Stromal cell of bone marrow (primary cell): ENCODE results near the gene EYA2.
"Not testable (repeated sequence)": the region's sequence is repeated elsewhere in the genome, so short reads cannot be mapped to it uniquely, and the experiment has no call there.

ENCODE experiments used
- DNase-seq: peaks from one replicate; pipeline ENCODE4 v3.0.0-alpha.2; 2012; ENCODE audit warnings: low read depth

Gene EYA2

DNA sequence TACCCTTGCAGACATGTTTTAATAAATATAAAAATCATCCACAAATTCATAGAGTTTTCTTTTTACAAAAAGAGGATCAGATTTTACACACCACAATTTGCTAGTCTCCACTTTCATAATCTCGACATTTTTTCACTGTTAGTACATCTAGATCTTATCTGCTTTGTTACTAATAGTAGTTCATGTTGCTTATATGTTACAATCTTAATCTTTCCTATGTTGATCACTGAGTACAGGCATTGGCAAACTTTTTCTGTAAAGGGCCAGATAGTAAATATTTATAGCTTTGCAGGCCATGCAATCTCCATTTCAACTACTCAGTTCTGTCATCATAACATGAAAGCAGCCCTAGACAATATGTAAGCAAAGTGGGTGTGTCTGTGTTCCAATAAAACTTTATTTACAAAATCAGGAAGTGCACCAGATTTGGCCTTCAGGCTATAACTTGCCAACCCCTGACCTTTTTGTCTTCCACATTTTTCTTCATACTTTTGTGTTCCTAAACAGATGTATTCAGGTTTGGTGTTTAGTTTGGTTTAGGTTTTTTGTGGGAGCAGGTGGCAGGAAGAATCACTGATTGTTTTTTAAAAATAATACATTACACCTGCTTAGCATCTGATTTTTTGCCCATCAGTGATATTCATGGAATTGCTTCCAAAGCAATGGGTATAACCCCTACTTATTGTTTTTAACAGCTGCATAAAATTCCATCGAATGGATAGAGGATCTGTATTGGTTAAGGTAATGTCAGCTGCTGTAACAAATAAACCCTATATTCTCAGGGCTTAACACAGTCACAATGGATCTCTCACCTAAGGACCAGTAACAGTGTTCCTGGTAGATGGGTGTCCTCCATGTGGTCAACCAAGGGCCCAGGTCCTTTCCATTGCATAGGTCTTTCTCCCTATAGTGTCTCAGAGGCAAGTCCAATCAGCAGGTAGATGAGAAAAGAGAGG, 61.2 kb downstream of the EYA2 start:
- no peak for DNase-seq

DNA sequence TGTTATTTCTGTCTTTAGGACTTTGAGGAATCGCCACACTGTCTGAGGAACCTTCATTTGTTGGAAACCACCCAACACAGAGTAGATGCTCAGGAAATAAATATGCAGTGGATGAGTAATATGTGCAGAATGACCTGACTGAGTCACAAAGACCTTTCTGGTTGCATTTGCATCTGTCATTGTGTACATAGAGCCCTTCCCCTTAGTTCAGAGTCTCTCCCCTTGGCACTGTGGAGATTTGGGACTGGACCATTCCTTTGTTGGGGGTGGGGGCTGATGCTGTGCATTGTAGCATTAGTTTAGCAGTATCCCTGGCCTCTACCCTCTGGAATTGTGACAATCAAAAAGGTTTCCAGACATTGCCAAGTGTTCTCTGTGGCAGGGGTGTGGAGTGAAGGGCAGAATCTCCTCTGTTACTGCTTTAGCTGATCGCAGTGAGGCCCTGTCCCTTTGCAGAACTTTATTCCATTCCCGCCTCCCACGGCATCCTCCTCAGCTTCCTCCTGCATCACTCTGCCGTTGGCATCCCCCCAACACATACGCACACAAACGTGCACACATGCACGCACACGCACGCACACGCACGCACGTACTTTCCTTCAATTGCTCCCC, 64.5 kb downstream of the EYA2 start:
- peak; percentile 95 for DNase-seq

DNA sequence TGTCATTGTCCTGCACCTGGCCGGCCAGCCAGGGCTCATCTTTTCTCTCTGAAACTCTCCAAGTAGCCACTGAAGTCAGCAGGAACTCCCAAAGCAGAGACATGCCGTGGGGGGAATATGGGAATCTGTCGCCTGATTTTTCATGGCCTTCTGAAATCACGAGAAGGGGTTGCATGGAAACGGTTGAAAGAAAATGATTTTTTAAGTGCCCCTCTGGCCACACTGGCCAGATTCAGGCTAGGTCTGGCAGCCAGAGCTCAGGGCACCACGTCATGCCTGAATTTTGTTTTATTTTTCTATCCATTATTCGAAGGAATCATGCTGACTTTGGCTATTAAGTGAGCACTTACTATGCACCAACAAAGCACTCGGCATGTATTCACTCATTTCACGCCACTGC, 65.2 kb downstream of the EYA2 start:
- no peak for DNase-seq

DNA sequence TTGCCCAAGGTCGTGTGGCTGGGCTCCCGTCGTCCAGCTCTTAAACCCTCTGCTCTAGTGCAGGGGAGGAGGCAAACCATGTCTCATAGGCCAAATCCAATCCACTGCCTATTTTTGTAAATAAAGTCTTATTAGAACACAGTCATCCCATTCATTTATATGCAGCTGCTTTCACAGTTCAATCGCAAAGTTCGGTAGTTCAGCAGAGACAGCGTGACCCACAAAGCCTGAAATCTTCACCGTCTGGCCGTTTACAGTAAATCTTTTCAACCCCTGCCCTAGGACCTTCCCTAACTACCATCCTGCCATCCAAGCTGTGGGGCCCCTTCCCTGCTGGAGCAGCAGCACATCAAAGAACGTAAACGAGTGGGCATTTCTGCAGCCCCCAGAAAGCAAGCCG, 65.9 kb downstream of the EYA2 start:
- no peak for DNase-seq

DNA sequence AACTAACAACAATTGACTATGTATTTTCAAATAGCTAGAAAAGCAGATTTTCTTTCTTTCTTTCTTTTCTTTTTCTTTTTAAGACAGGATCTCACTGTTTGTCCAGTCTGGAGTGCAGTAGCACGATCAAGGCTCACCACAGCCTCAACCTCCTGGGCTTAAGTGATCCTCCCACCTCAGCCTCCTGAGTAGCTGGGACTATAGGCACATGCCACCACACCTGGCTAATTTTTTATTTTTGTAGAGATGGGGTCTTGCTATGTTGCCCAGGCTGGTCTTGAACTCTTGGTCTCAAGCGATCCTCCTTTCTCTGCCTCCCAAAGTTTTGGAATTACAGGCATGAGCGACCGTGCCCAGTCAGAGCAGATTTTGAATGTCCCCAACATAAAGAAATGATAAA, 67.3 kb downstream of the EYA2 start:
- DNase-seq: not testable (repeated sequence)

DNA sequence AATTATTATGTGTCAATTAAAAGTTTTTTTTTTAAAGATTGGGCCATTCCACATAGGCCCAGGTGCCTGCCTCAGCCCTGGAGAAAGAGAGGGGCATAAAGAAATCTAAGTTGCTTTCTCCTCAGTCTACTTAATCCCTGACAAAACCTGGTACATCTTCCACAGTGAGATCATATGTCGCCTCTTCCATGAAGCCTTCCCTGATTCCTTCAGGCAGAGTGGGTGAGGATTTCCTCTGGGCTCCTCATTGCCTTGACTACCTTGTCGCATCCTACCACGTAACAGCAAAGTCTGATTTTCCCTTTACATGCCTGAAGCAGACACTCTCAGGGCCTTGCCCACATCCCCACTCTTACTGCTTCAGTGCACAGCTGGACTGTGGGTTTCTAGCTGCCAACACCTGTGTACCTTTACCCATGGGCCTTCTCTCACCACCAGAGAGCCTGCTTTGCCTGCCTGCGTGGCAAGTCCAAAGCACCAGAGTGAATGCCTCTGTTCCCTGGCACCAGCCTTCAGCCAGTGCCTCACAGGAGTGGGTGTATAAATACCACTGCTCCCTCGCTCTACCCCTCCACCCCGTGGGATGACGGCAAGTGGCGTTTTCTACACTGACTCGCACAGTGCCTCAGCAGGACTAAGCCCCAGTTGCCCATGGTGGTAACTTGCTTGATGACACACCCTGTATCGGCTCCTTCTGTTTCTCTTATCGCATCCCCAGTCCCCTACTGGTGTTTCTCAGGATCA, 68.0 kb downstream of the EYA2 start:
- DNase-seq: no peak

DNA sequence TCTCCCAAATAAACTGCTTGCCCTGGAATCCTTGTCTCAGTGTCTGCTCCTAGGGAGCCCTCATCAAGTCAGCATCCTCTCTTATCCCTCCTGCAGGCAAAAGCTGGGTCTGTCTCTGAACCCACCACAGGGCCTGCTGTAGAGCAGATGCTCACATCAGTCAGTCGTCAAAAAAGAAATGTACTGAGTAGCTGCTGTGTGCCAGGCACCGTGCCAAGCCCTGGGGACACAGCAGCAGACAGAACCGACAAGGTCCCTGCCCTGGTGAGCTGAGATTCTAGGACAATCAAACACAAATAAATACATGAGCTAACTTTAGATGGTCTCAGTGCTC, 68.5 kb downstream of the EYA2 start:
- DNase-seq: no peak

DNA sequence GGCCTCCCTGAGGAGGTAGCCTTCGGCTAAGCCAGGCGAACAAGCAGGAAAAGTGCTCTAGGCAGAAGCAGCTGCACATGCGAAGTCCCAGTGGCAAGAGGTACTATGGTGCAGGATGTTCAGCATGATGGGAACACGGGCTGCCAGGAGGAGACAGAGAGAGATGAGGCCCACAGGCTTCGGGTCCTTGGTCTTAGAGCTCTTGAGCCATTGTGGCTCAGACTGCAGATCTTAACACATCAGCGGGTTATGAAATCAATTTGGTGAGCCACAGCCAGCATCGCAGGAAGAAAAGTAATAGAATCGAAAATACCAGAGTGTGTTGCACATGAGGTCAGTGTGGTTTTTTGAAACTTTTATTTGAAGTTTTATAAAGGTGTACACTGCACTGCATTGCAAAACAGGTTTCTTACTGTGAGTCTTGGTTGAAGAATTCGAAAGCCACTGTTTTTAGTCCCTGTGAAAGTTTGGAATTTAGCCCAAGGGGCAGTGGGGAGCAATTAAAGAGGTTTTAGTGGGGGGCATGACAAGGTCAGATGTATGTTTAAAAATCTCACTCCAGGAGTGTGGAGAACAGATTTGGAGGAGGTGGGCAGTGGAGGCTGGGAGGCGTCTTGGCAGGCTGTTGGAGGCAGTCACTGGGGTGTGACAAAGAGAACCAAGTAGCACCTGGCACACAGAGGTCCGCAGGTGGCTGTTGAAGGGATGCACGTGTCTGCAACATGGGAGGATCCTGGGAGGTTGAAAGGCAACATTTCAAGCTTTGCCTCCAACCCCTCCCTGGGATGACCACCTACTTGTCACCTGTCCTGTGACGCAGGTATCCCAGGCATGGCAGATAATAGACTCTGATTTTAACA, 69.3 kb downstream of the EYA2 start:
- no peak for DNase-seq

DNA sequence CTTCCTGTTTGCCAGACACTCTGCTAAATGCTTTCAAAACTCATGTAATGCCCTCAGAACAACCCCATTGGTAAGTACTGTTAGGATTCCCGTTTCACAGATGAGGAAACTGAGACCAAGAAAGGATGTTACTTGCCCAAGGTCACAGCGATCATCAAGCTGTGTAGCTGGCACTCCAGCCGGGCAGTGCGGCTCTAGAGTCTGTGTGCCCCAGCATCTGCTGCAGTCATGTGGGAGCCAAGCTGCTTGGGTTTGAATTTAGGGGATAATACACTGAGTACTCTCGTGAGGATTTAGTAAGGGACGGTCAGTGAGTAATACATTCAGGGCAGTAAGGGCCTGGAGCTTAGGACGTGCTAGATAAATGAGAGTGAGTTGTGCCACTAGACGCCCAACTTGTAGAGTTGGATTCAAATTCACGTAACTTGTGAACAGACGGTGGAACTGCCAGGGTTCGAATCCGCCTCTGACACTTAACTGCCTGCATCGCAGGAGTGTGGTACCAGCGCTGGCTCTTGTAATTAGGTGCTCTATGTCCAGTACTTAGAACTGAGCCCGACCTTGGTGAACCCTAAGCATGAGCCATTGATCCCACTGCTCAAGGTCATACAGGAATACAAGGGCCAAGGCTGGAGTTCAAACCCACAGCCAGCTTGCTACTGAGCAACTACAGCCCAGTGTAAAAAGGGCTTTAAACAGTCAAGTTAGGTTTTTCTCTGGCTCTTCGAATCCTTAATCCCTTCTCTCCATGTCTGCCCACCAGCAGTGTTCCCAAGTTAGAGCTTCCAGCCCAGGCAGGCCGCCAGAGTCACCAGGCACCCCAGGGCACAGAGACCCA, 70.2 kb downstream of the EYA2 start:
- no peak for DNase-seq

DNA sequence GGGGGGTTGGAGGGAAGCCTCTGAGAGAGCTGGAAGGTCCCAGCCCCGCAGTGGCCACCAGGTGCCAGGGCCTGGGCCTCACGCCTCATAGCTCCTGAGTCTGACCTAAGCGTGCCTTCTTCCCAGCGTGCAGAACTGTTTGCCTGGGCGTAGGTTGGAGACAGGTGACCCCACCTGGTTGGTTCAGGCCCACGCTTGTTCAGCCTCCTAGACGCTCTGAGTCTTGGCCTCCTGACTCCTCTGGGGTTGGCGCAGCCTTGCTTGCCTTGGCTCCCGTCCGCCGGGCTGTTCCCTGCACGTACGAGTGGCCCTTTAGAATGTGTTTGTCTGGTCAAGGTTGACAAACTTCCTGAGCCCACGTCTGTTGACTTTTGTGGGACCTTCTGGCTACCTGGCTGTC, 70.8 kb downstream of the EYA2 start:
- DNase-seq: no peak

DNA sequence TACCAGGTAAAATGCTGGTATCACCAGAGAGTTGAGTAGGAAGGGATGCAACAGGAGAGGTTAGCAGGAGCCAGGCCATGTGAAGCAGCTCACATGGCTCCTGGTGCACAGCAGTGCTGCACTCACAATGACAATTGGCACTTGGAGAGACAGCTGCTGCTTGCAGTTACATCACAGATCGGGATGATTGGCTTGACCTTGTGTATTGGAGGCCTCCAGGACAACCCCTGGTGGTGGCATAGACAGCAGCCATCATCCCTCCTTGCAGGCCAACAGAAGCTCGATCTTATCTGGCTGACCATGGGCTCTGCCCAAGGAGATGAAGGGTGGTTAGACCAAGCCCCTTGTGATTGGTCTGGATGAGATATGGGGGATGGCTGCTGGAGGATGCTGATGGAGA, 73.0 kb downstream of the EYA2 start:
- DNase-seq: no peak

DNA sequence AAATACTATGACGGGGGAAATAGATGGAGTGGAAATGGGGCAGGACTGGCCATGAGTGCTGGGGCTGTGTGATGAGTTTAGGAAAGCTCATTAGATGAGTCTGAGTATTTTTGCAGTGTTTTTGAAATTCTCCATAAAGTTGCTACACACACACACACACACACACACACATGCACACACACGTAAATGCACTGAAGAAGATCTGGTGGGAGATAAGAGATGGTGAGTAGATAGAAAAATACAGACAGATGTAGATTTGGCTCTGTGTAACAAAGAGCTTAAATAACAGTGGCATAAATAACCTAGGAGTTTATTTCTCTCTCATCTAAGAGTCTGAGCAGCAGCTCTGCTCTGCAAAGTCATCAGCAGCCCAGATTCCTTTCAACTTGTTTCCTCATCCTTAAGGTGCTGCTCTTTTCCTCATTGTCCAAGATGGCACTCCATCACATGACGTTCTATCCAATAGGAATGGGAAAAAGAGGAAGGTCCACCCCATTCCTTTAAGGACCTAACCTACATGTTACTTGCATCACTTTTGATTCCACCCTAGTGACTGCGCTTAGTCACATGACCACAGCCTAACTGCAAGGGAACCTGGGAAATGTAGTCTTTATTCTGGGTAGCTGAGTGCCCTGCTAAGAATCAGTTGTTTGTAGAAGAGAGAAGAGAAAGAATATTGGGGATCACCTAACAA, 76.4 kb downstream of the EYA2 start:
- DNase-seq: no peak

DNA sequence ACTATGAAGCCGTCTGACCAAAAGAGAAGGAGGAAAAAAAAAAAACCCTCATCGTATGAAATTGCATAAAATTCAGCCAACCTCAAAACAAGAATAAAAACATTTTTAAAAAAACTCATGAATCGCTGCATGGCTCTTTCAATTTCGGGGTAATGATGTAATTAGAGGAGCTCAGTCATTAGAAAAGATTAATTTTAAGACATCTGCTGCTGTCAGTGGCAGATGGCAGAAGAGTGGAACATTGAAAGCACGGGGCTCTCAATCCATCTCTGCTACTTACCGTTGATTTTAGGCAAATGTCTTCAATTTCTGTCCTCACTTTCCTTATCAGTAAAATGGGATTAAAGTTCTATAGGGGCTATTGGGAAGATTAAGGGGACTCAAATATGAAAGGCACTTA, 79.1 kb downstream of the EYA2 start:
- DNase-seq: no peak

DNA sequence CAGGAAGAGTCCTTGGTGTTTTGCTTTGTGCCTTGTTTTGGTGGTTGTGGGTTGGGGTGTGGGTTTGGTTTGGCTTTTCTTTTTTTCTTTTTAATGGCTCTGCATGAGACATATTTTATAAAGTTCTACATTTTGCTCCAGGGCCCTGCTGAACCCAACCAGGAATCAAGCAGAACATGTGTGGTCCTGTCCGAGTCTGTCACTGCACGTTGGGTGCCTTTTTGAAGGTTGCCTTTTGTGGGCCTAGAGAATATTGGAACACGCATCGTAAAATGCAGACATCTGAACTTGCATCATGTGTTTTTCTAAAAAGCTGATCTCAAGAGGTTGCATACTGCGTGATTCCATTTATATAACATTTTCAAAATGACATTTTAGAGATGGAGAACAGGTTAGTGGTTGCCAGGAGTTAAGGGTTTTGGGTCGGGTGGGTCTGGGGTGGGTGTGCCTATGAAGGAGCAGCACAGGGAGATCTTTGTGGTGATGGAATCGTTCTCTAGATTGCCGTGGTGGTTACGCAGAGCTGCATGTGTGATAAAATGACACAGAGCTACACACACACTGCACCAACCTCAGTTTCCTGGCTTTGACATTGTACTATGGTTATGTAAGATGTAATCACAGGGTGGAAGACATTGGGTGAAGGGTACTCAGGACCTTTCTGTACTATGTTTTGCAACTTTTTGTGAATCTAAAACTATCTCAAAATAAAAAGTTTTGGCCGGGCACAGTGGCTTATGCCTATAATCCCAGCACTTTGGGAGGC, 80.2 kb downstream of the EYA2 start:
- DNase-seq: no peak

DNA sequence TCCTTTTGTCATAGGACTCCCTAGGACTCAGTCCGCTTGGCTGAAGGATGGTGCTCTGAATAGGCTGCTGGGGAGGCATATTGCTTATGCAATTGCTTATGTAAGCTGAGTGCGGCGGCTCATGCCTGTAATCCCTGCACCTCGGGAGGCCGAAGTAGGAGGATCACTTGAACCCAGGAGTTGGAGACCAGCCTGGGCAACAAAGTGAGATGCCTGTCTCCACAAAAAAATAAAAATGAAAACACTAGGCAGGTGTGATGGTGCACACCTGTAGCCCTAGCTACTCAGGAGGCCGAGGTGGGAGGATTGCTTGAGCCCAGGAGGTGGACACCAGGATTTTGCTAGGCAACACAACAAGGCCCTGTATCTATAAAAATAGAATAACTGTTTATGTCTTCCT, 81.3 kb downstream of the EYA2 start:
- DNase-seq: no peak

DNA sequence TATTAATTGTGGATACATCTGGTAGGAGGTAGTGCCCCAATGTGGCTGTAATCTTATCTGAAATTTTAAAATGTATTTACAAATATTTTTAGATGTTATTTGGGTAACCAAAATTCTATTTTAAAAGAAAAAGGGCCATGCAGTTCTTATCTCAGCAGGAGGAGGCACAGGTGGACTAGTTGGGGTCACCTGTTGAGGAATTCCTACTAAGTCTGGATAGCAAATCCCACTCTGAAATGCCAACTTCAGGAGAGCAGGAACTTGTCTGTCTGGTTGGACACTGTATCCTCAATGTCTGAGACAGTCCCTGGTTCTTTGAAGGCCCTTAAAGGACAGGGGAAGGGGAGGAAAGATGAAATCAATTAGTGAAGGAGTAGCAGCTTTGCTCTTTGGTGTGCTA, 82.6 kb downstream of the EYA2 start:
- no peak for DNase-seq

DNA sequence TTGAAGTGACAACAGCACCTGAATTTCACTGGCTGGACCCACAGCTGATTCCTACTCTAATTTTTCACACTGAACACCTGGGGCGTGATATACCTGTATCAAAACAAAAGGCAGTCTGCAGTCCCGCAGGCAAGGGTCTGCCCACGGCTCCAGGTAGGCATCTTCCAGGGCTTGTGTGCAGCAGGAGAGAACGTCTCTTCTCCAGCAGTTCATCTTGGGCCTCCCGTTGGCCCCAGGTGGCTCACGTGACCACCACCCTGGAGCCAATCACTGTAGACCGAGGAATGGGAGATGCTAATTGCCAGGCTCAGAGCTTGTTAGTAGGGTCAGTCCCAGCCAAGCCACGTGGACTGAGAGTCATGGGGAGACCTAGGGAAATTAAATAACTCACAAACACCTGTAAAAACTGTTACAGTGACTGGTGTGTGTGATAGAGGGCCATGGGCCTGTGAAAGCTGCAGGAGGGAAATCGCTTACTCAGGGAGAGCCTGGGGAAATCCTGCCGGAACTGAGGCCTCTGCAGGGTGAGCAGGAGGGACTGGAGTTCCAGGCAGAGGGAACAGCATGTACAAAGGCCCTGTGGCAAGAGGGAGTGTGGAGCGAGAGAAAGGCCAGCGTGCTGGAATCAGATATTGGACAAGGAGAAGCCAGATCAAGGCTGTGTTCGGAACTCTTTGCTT, 83.4 kb downstream of the EYA2 start:
- no peak for DNase-seq

DNA sequence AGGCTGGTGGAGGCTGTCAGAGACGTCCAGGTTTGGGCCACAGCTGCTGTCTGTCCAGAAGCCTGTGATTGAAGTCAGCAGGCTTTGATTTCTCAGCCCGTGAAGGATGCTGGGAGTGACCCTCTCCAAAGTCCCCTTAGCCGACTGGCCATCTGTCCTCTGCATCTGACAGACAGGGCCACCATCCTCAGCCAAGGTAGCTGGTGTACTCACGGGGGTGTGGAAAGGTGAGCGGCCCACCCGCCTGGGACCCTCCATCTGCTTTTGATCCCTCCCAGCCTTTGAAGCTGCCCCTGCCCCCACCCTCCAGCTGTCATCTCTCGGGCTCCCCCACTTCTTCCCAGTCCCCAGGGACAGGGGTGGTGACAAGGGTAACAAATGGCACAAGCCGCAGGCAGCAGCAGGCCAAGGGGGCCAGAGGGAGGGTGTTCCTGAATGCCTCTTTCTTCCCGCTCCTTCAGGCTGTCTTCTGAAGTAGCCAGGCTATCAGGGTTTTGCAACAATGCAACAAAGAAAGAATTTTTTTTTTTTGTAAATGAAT, 84.4 kb downstream of the EYA2 start:
- DNase-seq: no peak
